COLO829 (cell line): ENCODE results near the gene FRMPD2.
"Not testable (repeated sequence)": the region's sequence is repeated elsewhere in the genome, so short reads cannot be mapped to it uniquely, and the experiment has no call there.

Source experiments
- DNase-seq: peaks from one replicate; pipeline ENCODE4 v3.0.0; 2012; ENCODE audit warnings: low spot score

Gene FRMPD2

GRCh38 chr10:48233559-48234005 lies 40.9 kb downstream of the FRMPD2 start:
- DNase-seq: no peak

GRCh38 chr10:48232717-48233447 lies 41.6 kb downstream of the FRMPD2 start:
- no peak for DNase-seq

GRCh38 chr10:48231699-48232315 lies 42.7 kb downstream of the FRMPD2 start:
- no peak for DNase-seq

- DNase-seq: no peak
Observed at GRCh38 chr10:48231178-48231577, 43.3 kb downstream of the FRMPD2 start.

- peak; percentile 11 for DNase-seq
Observed at GRCh38 chr10:48227213-48227612, 47.3 kb downstream of the FRMPD2 start.

- DNase-seq: no peak
Observed at GRCh38 chr10:48224979-48225560, 49.4 kb downstream of the FRMPD2 start.

- DNase-seq: no peak
Observed at GRCh38 chr10:48224296-48224695, 50.2 kb downstream of the FRMPD2 start.

- DNase-seq: no peak
Observed at GRCh38 chr10:48221814-48222213, 52.7 kb downstream of the FRMPD2 start.

GRCh38 chr10:48221031-48221430 lies 53.5 kb downstream of the FRMPD2 start:
- not testable (repeated sequence) for DNase-seq

GRCh38 chr10:48219194-48219593 lies 55.3 kb downstream of the FRMPD2 start:
- DNase-seq: no peak

GRCh38 chr10:48216744-48217143 lies 57.8 kb downstream of the FRMPD2 start:
- no peak for DNase-seq

- DNase-seq: no peak
Observed at GRCh38 chr10:48216204-48216505, 58.3 kb downstream of the FRMPD2 start.

GRCh38 chr10:48215486-48216203 lies 58.9 kb downstream of the FRMPD2 start:
- DNase-seq: peak; percentile 4

GRCh38 chr10:48214716-48215485 lies 59.6 kb downstream of the FRMPD2 start:
- no peak for DNase-seq

GRCh38 chr10:48213047-48213446 lies 61.4 kb downstream of the FRMPD2 start:
- no peak for DNase-seq

GRCh38 chr10:48211777-48212176 lies 62.7 kb downstream of the FRMPD2 start:
- no peak for DNase-seq

GRCh38 chr10:48210966-48211365 lies 63.5 kb downstream of the FRMPD2 start:
- DNase-seq: no peak

- DNase-seq: no peak
Observed at GRCh38 chr10:48210391-48210790, 64.1 kb downstream of the FRMPD2 start.

- DNase-seq: no peak
Observed at GRCh38 chr10:48209241-48209640, 65.3 kb downstream of the FRMPD2 start.

GRCh38 chr10:48207853-48208252 lies 66.6 kb downstream of the FRMPD2 start:
- DNase-seq: no peak

- DNase-seq: no peak
Observed at GRCh38 chr10:48206482-48207250, 67.8 kb downstream of the FRMPD2 start.
